Measurements from ENCODE around the gene MCC.

MCC gene

DNA sequence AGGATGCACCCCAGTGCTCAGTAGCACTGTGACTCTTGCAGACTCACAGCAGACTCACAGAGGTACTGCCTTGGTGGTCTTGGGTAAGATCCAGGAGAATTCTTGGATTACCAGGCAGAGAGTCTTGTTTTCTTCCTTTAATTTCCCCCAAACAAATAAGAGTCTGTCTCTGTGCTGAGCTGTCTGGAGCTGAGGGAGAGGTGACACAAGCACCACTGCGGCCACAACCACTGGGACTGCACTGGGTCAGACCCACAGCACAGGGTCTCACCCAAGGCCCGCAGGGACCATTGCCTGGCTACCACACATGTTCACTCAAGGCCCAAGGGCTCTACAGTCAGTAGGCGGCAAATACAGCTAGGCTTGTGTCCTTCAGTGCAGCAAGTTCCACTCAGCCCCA, 13.8 kb upstream of the MCC start:
- in situ Hi-C loops (cut with HindIII; ENCODE audit: low sequenced_read_pairs) = no loop called here
- TF ChIP-seq, protein P1, sequence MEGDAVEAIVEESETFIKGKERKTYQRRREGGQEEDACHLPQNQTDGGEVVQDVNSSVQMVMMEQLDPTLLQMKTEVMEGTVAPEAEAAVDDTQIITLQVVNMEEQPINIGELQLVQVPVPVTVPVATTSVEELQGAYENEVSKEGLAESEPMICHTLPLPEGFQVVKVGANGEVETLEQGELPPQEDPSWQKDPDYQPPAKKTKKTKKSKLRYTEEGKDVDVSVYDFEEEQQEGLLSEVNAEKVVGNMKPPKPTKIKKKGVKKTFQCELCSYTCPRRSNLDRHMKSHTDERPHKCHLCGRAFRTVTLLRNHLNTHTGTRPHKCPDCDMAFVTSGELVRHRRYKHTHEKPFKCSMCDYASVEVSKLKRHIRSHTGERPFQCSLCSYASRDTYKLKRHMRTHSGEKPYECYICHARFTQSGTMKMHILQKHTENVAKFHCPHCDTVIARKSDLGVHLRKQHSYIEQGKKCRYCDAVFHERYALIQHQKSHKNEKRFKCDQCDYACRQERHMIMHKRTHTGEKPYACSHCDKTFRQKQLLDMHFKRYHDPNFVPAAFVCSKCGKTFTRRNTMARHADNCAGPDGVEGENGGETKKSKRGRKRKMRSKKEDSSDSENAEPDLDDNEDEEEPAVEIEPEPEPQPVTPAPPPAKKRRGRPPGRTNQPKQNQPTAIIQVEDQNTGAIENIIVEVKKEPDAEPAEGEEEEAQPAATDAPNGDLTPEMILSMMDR (IDR thresholded peaks at IDR 0.05; ENCODE audit: low read depth, low read length, missing control alignments) = no peak

DNA sequence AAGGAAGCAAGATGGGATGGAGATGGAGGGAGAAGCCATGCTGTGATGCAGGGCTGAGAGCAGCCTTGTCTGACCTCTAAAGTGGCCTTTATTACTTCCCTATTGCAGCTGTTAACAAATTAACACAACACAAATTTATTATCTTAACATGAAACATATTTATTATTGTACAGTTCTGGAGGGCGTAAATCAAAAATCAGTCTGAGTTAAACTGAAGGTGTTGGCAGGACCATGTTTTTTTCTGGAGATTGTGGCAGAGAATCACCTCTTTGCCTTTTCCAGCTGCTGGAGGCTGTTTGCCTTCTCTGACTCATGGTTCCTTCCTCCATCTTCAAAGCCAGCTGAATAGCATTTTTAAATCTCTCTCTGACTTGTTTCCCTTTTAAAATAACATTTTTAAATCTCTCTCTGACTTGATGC, 7.2 kb upstream of the MCC start:
- no peak overlapping the region for H3K4me3 ChIP-seq (ENCODE audit: low read depth, low read length)
- no peak for DNase-seq (ENCODE audit: low read depth)
- TF ChIP-seq, protein P1 (IDR thresholded peaks at IDR 0.05; ENCODE audit: low read depth, low read length, missing control alignments) = no peak
- in situ Hi-C loops (cut with HindIII; ENCODE audit: low sequenced_read_pairs) = no loop called here

More for the DNA sequence above, 13.8 kb upstream of the MCC start:
- H3K4me3 ChIP-seq (ENCODE audit: low read depth, low read length) = no peak overlapping the region
- no peak for DNase-seq (ENCODE audit: low read depth)

DNA sequence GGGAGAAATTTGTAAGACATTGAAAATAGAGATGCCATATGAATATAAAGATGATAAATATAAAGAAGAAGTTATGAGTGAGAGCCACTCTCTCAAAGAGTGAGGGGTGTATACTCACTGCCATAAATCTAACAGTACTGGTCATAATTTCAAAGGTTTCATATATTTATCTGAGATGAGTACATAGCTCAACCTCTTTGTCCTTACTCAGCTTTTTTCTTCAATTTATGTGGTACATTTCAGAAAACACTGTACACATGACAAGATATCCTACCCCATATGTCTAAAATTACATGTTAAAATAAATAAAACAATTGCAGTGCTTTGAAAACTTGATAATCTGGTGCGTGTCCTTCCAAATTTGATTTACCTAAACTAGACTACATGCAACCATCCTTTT, 5.2 kb upstream of the MCC start:
- in situ Hi-C loops (cut with HindIII; ENCODE audit: low sequenced_read_pairs) = no loop called here
- TF ChIP-seq, protein P1 (IDR thresholded peaks at IDR 0.05; ENCODE audit: low read depth, low read length, missing control alignments) = no peak
- DNase-seq (ENCODE audit: low read depth) = no peak
- no peak overlapping the region for H3K4me3 ChIP-seq (ENCODE audit: low read depth, low read length)

GRCh38 chr5:113491022-113491421, 2.8 kb upstream of the MCC start:
- TF ChIP-seq, protein P1 (IDR thresholded peaks at IDR 0.05; ENCODE audit: low read depth, low read length, missing control alignments) = no peak
- in situ Hi-C loops (cut with HindIII; ENCODE audit: low sequenced_read_pairs) = no loop called here
- H3K4me3 ChIP-seq (ENCODE audit: low read depth, low read length) = no peak overlapping the region
- DNase-seq (ENCODE audit: low read depth) = no peak

DNA sequence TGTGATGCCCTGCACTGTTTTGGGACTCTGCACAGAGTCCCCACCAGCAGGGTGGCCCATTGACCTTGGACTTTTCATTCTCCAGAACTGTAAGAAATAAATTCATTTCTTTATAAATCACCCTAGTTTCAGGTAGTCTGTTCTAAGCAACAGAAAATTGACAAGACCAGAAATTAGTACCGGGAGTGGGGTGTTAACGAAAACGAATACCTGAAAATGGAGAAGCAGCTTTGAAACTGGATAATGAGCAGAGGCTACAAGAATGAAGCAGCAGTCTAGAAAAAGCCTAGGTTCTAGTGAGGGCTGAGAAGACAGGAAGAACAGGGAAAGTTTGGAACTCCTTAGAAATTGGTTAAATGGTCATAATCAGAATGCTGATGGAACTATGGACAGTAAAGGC, 2.1 kb upstream of the MCC start:
- H3K4me3 ChIP-seq (ENCODE audit: low read depth, low read length) = no peak overlapping the region
- in situ Hi-C loops (cut with HindIII; ENCODE audit: low sequenced_read_pairs) = no loop called here
- TF ChIP-seq, protein P1 (IDR thresholded peaks at IDR 0.05; ENCODE audit: low read depth, low read length, missing control alignments) = no peak
- DNase-seq (ENCODE audit: low read depth) = no peak

- TF ChIP-seq, protein P1 (IDR thresholded peaks at IDR 0.05; ENCODE audit: low read depth, low read length, missing control alignments) = no peak
- peak; percentile 99 for DNase-seq (ENCODE audit: low read depth)
- no peak overlapping the region for H3K4me3 ChIP-seq (ENCODE audit: low read depth, low read length)
- in situ Hi-C loops (cut with HindIII; ENCODE audit: low sequenced_read_pairs) = no loop called here
Measured at GRCh38 chr5:113489299-113489698, 1.0 kb upstream of the MCC start.

Data from astrocyte of the cerebellum (primary cell).